Measurements from ENCODE around the gene SOWAHD. TPM values are rescaled to one million over a fixed set of nuclear protein-coding genes. Genes with fewer than 3 reads are reported as not detected.

Gene SOWAHD
- total RNA-seq, 4 donors from 2014 or later: 0.64 to 1.5 TPM; not detected in 2

GRCh38 chrX:119783026-119783425, 24.6 kb downstream of the SOWAHD start:
- intact Hi-C loops (cut with DNase I; ENCODE audit: low total_unique reads) (no loop called here), in situ Hi-C loops (cut with MboI; ENCODE audit: low pct_ligation_motif_present in 1 of 4, low pct_unique_long_range_greater_than_20kb in 1 of 4, low sequenced_read_pairs in 3 of 4) (no loop called here)
- H3K4me3 ChIP-seq: no peak overlapping the region
- peaks cover 0 to 7% (median 1%) of the 10 kb centered on the region in 4 donors for H3K4me1 ChIP-seq
- no peaks in the 10 kb centered on the region for H3K9me3 ChIP-seq
- H3K27ac ChIP-seq: no peak overlapping the region
- H3K36me3 ChIP-seq: no peaks in the 10 kb centered on the region
- DNase-seq: no peak
- WGBS, 2 donors (ENCODE audit: low coverage in 1 of 2): 73% methylated on average over 5 of the region's 5 CpGs; no CpG with 5 or more reads in 1 of the 2 donors
- TF ChIP-seq EP300 (IDR thresholded peaks at IDR 0.05; ENCODE audit: low read depth) (no peak), POLR2AphosphoS5 (IDR thresholded peaks at IDR 0.05) (no peak), CTCF (IDR thresholded peaks at IDR 0.05) (no peak), POLR2A (IDR thresholded peaks at IDR 0.05) (no peak)
- no peaks in the 10 kb centered on the region for H3K27me3 ChIP-seq

- H3K27me3 ChIP-seq: no peaks in the 10 kb centered on the region
- H3K4me3 ChIP-seq: no peak overlapping the region
- WGBS, 2 donors (ENCODE audit: low coverage in 1 of 2): 45 to 66% methylated on average over 4 to 14 of the region's 14 CpGs
- peak; percentile 49 for DNase-seq
- intact Hi-C loops (cut with DNase I; ENCODE audit: low total_unique reads) (no loop called here), in situ Hi-C loops (cut with MboI; ENCODE audit: low pct_ligation_motif_present in 1 of 4, low pct_unique_long_range_greater_than_20kb in 1 of 4, low sequenced_read_pairs in 3 of 4) (no loop called here)
- H3K36me3 ChIP-seq: no peaks in the 10 kb centered on the region
- peaks cover 0 to 26% (median 6%) of the 10 kb centered on the region in 4 donors for H3K4me1 ChIP-seq
- H3K9me3 ChIP-seq: no peaks in the 10 kb centered on the region
- TF ChIP-seq POLR2AphosphoS5 (IDR thresholded peaks at IDR 0.05) (no peak), CTCF (IDR thresholded peaks at IDR 0.05) (peak; percentile 38 to 46 (median 43))
- H3K27ac ChIP-seq: no peak overlapping the region
These were observed 26.5 kb downstream of the SOWAHD start for GRCh38 chrX:119784747-119785446.

GRCh38 chrX:119790977-119791436, 32.6 kb downstream of the SOWAHD start:
- in situ Hi-C loops (cut with MboI; ENCODE audit: low pct_ligation_motif_present in 1 of 4, low pct_unique_long_range_greater_than_20kb in 1 of 4, low sequenced_read_pairs in 3 of 4) (no loop called here), intact Hi-C loops (cut with DNase I; ENCODE audit: low total_unique reads) (no loop called here)
- Histone ChIP-seq H3K4me1 (peaks cover 0 to 34% (median 10%) of the 10 kb centered on the region in 4 donors), H3K27me3 (no peaks in the 10 kb centered on the region), H3K27ac (peak overlapping the region; percentile 81 to 95 (median 94)), H3K4me3 (peak overlapping the region; percentile 22 to 83 (median 64)), H3K36me3 (no peaks in the 10 kb centered on the region), H3K9me3 (no peaks in the 10 kb centered on the region)
- 49% methylated on average over 31 of the region's 31 CpGs; no CpG with 5 or more reads in 1 of the 2 donors for WGBS, 2 donors (ENCODE audit: low coverage in 1 of 2)
- DNase-seq: peak; percentile 27
- no peak for TF ChIP-seq EP300 (IDR thresholded peaks at IDR 0.05; ENCODE audit: low read depth)
- TF ChIP-seq CTCF (IDR thresholded peaks at IDR 0.05): no peak
- no peak for TF ChIP-seq POLR2A (IDR thresholded peaks at IDR 0.05)
- no peak for TF ChIP-seq POLR2AphosphoS5 (IDR thresholded peaks at IDR 0.05)

- Histone ChIP-seq H3K27ac (peak within 1 kb of the TSS; percentile 81 to 95 (median 94)), H3K4me3 (peak within 1 kb of the TSS; percentile 29 to 83 (median 64)), H3K4me1 (peaks cover 0 to 34% (median 10%) of the 10 kb centered on the region in 4 donors), H3K9me3 (no peaks in the 10 kb centered on the region), H3K27me3 (no peaks in the 10 kb centered on the region), H3K36me3 (no peaks in the 10 kb centered on the region)
- in situ Hi-C loops (cut with MboI; ENCODE audit: low pct_ligation_motif_present in 1 of 4, low pct_unique_long_range_greater_than_20kb in 1 of 4, low sequenced_read_pairs in 3 of 4) (no loop called here), intact Hi-C loops (cut with DNase I; ENCODE audit: low total_unique reads) (no loop called here)
- DNase-seq: peak; percentile 86
- TF ChIP-seq POLR2A (IDR thresholded peaks at IDR 0.05) (peak; percentile 77), CTCF (IDR thresholded peaks at IDR 0.05) (no peak), EP300 (IDR thresholded peaks at IDR 0.05; ENCODE audit: low read depth) (no peak), POLR2AphosphoS5 (IDR thresholded peaks at IDR 0.05) (peak; percentile 82 to 91 (median 82))
- 43% methylated on average over 58 of the region's 58 CpGs; no CpG with 5 or more reads in 1 of the 2 donors for WGBS, 2 donors (ENCODE audit: low coverage in 1 of 2)
These were observed 33.2 kb downstream of the SOWAHD start, which contains the start of gene RPL39 for GRCh38 chrX:119791437-119792231. RPL39 (minus strand) TSS chrX:119791630; CDS start chrX:119791576, 54 bp downstream.
